ENCODE measurements around the gene SARNP.
"Not testable (repeated sequence)": the region's sequence is repeated elsewhere in the genome, so short reads cannot be mapped to it uniquely, and the experiment has no call there.

The SARNP gene

DNA sequence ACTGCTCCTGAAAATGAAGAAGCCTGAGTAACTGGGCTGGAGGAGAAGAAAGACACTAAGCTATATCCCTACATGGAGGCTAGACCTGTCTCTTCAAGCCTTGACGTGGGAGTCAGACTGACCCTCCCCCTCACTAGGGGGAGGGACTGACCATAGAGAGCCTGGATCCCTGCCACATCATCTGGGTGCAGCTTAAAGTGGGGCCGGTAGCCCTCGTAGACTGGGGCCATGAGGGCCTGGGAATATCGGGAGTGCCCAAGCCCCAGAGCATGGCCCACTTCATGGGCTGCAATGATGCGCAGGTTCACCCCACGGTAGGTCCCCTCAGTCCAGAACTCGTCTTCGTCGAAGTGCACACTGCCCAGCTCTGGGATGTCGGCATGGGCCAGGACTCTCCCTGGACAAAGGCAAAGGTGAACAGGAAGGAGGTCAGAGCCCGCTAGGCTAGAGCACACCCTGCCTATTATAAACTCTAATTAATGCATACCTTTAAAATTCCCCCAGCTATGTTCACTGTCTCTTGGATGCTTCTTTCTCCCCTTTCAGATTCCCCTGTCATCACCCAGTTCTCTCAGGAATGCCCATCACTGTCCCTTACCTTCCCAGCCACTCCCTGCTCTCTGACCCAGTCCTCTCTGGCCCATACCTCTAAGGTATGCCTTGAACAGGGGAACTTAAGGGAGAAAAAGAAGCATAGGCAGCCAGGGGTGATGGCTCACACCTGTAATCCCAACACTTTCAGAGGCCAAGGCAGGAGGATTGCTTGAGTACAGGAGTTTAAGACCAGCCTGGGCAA, 22.0 kb upstream of the SARNP start:
- no peak for DNase-seq (ENCODE audit: low read depth)

DNA sequence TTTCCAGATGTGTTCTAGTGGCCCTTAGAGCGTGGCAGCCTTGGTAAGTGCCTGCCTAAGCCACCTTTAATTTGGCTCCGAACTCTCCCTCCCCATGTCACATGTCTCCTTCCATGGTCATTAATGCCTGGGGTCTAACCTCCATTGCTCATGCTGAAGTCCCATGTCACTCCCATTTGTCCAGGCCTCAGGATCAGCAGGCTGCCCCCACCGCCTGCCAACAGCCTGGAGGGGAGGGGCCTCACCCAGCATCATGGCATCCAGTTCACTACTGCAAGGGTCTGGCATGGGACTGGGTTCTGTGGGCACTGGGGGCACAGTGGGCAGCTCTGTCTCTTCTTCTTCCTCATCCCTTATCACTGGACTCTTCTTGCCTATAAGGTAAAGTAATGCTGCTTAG, 20.8 kb upstream of the SARNP start:
- no peak for DNase-seq (ENCODE audit: low read depth)

DNA sequence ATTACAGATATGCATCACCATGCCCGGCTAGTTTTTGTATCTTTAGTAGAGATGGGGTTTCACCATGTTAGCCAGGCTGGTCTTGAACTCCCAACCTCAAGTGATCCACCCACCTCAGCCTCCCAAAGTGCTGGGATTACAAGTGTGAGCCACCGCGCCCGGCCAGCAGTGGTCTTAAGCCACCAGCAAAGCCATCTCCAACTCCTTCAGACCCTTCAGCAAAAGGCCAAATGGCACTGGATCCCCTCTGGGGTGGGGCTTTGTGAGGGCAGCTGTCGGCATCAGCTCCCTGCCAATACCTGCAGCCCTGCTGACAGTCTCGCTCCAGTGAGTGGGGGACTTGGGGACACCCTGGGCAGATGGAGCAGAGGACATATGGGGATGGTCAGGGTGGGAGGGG, 16.9 kb upstream of the SARNP start:
- DNase-seq (ENCODE audit: low read depth), result not testable (repeated sequence)

DNA sequence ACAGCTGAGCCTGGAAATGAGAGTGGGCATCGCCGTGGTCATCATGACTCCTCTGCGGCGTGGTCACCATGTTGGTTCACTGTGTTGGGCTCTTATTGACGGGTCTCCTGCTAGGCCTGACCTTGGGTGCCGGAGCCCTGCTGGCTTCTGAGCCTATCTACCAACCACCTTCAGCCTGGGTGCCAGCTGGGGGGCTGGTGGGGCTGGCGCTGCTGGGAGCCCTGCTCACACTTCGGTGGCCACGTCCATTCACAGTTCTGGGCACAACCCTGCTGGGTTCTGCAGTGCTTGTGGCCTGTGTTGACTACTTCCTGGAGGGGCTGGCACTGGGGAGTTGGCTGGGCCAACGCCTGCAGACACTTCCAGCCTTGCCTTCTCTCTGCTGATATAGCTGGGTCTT, 15.5 kb upstream of the SARNP start:
- DNase-seq (ENCODE audit: low read depth), result no peak

DNA sequence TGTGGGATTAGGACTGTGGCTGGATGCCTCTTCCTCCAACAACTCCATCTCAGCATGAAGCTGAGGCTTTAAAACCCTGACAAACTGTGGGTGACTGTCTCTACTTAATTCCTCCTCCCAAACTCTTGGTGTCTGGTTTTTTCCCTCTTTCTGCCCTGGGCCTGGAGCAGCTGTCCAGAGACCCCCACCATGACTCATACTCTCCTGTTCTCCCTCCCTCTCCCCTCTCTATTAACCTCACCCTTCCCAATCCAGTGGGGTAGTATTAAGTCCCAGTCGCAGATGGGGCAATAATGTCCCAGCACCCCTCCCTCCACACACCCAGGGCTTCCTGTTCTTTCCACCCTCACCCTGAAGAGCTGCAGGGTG, 13.9 kb upstream of the SARNP start:
- DNase-seq (ENCODE audit: low read depth), result no peak

DNA sequence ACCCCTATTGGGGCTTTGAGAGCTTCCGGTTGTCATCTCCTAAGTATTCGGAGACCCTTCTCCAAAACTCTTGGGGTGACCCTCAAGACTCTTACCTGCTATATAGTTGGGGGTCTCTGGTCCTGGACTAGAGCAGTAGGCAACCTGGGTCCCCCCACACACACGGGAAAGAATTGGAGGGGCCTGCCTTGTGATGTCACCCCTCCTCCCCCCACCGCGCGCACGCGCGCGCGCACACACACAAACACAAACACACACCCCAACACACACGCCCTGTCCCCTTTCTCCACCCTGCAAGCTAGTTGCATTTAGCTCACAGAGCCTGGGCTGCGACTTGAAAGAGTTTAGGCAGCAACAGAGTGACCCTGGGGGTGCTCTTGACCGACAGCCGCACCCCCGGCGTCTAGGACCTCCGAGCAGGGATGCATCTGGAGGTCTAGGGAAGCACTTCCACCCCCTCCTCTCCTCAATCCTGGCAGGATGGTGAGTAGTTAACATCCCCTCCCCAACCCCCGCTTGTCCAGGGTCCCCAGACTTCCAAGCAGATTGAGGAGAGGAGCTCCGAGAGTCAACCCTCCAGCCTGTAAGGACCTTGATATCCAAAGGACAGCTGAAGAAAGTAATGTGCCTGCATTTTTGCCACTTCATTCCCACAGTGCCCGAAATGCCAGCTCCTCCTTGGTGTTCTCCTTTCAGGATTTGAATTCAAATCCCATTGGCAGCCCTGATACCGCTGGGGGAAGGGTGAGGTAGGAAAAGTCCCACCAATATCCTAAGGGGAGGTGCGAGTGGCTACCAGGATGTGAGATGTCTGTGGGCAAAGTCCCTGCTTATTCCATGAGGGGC, 13.3 kb upstream of the SARNP start:
- peak; percentile 31 for DNase-seq (ENCODE audit: low read depth)

DNA sequence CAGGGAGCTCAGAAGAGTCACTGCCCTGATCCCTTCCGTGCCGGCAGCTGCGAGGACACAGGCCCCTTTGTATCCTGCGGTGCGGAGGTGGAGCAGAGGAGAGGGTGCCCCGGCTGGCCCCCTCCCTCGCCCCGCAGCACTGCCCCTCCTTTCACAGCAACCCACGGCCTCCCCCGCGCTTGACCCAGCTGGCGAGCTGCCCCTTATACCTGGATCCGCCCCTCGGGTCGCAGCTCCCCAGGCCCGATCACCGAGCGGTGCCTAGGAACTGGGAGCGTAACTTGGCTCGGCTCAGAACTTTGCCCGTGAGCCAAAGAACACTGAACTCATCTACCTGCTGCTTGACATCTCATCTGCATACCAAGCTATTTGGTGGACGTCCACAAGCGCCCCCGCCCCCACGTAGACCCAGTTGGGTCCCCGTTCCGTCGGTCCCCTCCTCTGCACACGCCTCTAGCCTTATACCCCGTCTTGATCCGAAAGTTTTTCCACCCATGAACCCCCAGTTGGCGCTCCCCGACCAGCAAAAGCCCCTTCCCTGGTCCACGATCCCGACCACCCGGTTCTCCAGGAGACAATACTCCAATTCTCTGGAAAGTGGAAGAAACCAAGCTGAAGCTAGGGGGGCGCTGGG, 12.6 kb upstream of the SARNP start:
- peak; percentile 22 for DNase-seq (ENCODE audit: low read depth)

DNA sequence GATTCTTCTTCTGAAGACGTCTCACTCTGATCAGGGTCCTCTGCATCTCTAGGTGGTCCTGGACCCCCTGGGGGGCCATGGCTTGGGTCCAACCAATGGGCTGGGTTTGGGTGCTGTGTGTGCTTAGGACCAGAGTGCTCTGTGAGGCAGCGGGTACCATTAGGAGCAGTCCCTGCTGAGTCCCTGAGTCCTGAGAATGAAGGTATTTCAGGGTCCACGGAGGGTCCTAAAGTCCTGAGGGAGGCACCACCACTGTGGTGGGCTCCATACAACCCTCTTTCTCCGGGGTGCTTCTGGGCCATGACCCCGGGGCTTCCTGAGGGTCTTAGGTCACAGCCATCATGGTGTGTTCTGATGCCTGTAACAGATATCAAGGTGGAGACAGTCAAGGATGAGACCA, 10.8 kb upstream of the SARNP start:
- DNase-seq (ENCODE audit: low read depth), result no peak

DNA sequence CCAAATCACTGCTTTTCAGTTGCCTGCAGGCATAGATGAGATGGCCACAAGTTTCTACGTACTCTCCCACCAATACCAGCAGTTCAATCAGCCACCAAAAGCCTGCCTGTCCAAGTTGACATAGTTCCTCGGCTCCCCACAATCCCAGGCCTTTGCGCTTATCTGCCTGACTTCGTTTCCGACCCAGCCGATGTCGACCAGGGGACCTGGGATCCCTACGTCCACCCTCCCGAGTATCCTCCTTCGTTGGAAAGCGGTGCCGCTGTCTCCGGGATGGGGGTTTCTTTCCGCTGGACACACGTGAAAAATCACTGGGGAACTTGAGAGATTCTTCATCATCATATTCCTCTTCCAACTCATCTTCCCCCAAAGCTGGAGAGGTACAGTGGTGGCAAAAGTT, 10.3 kb upstream of the SARNP start:
- no peak for DNase-seq (ENCODE audit: low read depth)

DNA sequence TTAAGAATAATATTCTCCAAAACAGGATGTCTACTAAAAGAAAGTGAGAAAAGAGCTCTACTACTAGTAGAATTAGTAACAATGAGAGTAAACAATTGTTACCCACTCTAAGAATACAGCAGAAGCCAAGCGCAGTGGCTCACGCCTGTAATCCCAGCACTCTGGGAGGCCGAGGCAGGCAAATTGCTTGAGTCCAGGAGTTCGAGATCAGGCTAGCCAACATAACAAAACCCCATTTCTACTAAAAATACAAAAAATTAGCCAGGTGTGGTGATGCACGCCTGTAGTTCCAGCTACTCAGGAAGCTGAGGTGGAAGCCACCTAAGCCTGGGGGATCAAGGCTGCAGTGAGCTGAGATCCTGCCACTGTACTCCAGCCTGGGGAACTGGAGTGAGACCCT, 7.2 kb upstream of the SARNP start:
- DNase-seq (ENCODE audit: low read depth), result no peak

DNA sequence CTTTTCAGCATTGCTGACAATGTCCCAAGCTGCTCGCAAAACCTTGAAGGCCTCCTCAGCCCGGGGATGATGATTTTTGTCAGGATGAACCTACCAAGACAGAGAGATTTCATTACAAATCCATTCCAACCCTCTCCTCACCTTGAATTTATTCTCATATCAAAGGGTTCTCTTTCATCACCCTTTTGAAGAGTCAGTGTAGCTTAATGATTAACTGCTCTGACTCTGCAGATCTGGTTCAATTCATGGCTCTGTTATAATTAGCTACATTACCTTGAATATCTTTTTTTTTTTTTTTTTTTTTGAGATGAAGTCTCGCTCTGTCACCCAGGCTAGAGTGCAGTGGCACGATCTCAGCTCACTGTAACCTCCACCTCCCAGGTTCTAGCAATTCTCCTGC, 5.9 kb upstream of the SARNP start:
- no peak for DNase-seq (ENCODE audit: low read depth)

DNA sequence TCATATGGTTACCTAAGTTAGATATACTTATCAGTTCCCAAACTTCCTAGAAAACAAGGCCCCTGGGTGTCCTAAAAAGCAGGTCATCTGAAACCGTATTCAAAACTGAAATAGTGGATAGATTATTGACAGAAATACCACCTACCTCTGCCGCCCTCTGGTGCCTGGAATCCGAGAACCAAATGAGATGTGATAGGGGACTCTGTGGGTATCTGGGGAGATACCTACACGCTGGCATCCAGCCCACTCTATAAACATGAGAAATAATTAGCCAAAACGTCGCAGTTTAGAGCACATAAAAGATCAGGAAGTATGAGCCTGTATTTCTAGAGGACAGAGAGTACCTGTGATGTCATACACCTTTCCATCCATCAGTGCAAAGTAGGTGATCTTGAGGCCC, 4.7 kb upstream of the SARNP start:
- DNase-seq (ENCODE audit: low read depth), result no peak

DNA sequence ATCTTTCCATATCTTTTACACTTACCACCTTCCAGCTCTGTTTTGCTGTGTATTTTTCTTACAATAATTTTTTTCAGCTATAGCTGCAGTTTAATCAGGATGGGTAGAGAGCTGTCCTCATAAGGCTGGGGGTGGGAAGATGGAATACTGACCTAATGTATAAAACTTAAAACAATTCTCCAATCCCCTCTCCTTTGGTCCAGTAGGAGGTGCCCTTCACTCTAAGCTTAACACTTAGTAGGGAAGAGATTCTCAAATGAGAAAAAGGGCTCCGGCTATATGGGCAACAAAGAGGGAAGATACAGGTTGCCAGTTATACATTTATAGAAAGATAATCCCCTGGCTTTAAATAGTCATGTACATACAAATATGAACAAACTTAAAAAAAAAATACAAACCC, 3.2 kb upstream of the SARNP start:
- no peak for DNase-seq (ENCODE audit: low read depth)

DNA sequence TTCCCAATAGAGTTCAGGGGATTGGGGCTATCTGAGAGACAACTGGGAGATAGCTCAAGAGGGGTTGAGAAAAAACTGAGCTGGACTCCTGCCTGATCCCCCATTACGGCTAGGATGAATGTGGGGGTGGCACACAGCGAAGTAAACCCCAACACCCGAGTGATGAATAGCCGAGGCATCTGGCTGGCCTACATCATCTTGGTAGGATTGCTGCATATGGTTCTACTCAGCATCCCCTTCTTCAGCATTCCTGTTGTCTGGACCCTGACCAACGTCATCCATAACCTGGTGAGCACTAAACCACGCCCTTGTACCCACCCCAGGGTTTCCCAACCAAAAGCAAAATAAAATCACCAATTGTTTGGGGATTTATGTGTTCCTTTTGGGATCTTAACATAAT, 1.4 kb upstream of the SARNP start:
- DNase-seq (ENCODE audit: low read depth), result no peak

DNA sequence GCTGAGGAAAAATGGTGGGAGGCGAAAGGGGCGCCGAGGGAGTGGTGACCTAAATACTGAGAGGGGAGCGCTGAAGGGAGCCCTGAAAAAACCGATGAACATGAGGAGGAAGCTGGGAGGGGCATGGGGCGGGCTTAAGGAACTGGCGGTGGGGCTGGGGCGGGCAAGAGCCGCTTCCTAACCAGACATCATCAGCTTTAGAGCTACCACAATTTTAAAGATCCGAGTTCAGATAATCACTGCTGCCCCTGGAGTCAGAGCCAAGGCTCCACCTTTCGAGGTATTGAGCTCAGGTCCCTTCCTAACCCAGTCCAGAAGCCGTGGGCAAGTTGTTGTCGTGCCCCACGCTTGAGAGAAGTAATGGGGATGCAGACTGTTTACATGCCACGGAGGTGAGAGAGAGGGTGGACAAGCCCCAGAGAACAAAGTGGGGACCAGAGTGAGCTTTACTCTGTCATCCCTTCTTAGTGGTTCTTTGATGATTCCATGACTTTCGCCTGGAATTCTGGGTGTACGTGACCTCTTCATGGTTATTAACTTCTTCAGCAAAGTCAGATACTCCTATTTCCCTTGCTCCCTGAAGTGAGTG, 710 bp upstream of the SARNP start:
- DNase-seq (ENCODE audit: low read depth), result no peak

DNA sequence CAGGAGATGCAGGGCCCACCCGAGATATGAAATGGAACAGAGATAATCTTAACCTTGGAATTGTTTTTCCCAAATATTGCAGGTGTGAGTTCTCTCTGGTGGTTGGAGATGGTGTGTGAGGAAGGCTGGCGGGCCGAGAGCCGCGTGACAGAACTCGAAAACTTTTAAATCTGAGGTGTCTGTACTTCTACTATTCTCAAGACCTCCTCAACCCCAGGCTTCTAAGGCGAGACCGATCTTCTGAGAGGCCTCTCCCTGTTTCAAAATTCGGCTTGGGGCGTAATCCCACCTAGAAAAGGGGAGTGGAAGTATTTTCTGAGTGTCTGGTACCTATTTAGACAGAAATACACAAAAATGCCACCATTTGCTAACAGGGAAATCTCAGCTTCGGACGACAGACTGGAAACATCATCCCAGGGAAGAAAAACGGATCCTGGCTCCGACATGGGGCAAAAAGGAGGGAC, 611 bp downstream of the SARNP start:
- no peak for DNase-seq (ENCODE audit: low read depth)

DNA sequence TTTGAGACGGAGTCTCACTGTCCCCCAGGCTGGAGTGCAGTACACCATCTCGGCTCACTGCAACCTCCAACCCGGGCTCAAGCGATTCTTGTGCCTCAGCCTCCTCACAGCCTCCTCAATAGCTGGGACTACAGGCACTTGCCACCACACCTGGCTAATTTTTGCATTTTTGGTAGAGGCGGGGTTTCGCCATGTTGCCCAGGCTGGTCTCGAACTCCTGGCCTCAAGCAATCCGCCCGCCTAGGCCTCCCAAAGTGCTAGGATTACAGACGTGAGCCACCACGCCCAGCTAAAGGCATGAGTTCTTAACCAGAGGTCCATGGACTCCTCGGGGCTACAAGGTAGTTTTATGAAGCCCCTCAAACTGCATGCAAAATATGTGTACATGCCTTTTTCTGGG, 2.1 kb downstream of the SARNP start:
- DNase-seq (ENCODE audit: low read depth), result no peak

DNA sequence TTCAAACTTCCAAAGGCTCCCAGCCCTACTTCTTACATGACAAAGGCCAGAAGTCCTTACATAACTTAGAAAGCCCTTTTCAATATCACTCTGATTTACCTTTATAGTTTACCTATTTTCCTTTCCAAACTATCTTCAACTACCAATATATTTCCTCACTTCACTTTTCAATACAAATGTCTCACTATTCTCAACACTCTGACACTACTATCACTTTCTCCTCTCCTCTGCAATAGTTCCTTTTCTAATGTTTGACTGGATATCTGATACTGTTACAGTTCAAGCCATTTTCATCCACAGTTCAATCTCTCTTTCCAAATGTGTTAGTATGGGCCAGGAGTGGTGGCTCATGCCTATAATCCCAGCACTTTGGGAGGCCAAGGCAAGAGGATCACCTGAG, 3.3 kb downstream of the SARNP start:
- DNase-seq (ENCODE audit: low read depth), result no peak

DNA sequence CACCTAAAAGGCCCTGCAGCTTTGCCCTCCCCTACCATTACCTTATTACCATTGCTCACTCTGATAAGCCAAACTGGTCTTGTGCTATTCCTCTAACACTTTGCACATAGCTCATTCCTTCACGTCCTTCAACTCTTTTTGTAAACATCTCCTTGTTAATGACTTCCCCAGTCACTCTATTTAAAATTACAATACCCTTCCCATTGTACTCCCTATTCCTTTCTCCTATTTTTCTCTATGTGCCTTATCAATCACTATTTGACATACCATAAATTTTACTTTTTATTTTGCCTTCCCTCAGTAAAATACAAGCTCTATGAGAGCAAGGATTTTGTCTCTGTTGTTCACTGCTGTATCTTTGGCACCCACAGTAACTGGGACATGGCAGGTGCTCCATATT, 5.4 kb downstream of the SARNP start:
- no peak for DNase-seq (ENCODE audit: low read depth)

DNA sequence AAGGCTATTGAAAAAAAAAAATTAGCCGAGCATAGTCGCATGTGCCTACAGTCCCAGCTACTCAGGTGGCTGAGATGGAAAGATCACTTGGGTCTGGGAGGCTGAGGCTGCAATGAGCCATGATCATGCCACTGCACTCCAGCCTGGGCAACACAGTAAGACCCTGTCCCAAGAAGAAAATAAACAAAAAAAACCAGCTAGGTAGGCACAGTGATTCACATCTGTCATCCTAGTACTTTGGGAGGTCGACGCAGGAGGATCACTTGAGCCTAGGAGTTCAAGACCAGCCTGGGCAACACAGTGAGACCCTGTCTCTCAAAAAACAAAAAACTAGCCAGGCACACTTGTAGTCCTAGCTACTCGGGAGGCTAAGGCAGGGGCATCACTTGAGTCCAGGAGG, 8.2 kb downstream of the SARNP start:
- DNase-seq (ENCODE audit: low read depth), result no peak

DNA sequence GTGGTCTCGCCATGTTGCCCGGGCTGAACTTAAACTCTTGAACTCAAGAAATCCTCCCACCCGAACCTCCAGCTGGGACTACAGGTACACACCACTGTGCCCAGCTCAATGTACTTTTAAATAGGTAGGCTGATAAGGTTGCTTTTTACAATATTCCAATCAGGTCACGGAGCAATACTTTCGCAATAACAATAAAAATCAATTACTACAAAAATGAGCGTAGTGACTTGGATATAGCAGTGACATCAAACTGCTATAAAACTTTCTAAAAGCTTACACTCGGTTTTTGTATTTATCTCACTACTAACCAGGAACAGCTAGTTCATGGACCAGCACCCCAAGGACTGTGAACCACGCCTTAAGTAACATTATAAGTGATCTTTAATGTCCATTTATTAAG, 10.5 kb downstream of the SARNP start:
- DNase-seq (ENCODE audit: low read depth), result no peak

DNA sequence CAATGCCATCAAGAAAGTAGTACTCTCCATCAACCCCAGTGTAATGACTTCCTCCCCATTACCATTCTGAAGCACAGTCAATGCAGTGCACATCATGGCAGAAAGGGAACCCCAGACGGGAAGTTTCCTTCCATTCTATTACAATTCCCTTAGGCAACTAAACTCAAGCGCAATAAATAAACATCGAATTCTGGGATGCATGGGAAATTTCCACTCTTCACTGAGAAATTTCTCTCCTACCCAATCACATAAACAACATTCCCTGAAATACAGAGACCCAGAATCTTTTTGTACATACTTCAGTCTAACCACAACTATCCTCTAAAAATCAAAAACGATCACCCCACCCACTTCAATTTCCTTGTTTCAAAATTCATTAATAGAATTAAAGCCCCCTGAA, 20.0 kb downstream of the SARNP start:
- DNase-seq (ENCODE audit: low read depth), result no peak

DNA sequence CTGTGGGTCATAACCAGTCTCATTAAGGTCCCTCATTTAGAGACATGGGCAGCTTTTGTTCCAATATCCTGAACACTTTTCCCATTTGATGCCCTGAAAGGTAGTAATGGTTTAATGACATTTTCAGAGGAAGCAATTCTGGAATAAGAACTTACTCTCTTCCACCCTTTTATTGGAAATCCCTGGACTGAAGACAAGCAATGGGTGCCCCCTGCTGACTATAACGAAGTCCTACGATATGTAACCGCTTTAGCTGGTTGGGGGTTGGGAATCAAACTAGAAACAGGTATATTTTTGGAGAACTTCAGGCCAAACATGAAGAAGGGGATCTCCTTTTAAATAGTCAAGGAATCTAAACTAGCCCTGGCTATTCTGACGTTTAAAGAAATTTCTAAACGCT, 20.5 kb downstream of the SARNP start:
- no peak for DNase-seq (ENCODE audit: low read depth)

All from activated T-cell treated with anti-CD3 and anti-CD28 coated beads for 48 hours (primary cell).